ENCODE data around the gene INSR. TPM values are rescaled to one million over a fixed set of nuclear protein-coding genes. Genes with fewer than 3 reads are reported as not detected.

INSR gene
- total RNA-seq, 1 experiment from 2014 or later: 22.6 TPM

GRCh38 chr19:7120499-7120898, 173.7 kb downstream of the INSR start:
- no peaks in the 10 kb centered on the region for H3K9me3 ChIP-seq
- no peaks in the 10 kb centered on the region for H3K4me1 ChIP-seq
- no peak for DNase-seq
- peaks cover 1% of the 10 kb centered on the region for H3K36me3 ChIP-seq (ENCODE audit: control insufficient read depth, insufficient read depth, low read length)
- Mint-ChIP-seq H3K27me3 (ENCODE audit: insufficient read depth, unreplicated experiment) (no peaks in the 10 kb centered on the region), H3K9me3 (ENCODE audit: unreplicated experiment) (peaks cover 10% of the 10 kb centered on the region), H3K27ac (ENCODE audit: unreplicated experiment) (no peak overlapping the region), H3K4me3 (ENCODE audit: unreplicated experiment) (no peak overlapping the region), H3K4me1 (ENCODE audit: low read depth, unreplicated experiment) (no peaks in the 10 kb centered on the region), H3K36me3 (ENCODE audit: insufficient read depth, unreplicated experiment) (peaks cover 50% of the 10 kb centered on the region)
- no peaks in the 10 kb centered on the region for H3K27me3 ChIP-seq (replicated peaks; ENCODE audit: control insufficient read depth, insufficient read depth, low read length)
- POLR2A ChIA-PET: no interaction called here
- BruUV-seq (replicated peaks): no TSS peak
- CTCF ChIA-PET: no interaction called here
- no peak for TF ChIP-seq CTCF (IDR thresholded peaks at IDR 0.05; ENCODE audit: insufficient read depth in 1 of 2, low read depth in 1 of 2, low read length in 1 of 2, severe bottlenecking in 1 of 2, unreplicated experiment in 1 of 2)
- intact Hi-C loops (cut with micrococcal nuclease; ENCODE audit: unreplicated experiment): no loop called here
- no peak overlapping the region for H3K4me3 ChIP-seq (ENCODE audit: low read depth, low read length)

- H3K4me1 ChIP-seq: no peaks in the 10 kb centered on the region
- intact Hi-C loops (cut with micrococcal nuclease; ENCODE audit: unreplicated experiment): no loop called here
- Mint-ChIP-seq H3K36me3 (ENCODE audit: insufficient read depth, unreplicated experiment) (peaks cover 44% of the 10 kb centered on the region), H3K4me3 (ENCODE audit: unreplicated experiment) (no peak overlapping the region), H3K27ac (ENCODE audit: unreplicated experiment) (peak overlapping the region; percentile 3), H3K4me1 (ENCODE audit: low read depth, unreplicated experiment) (no peaks in the 10 kb centered on the region), H3K27me3 (ENCODE audit: insufficient read depth, unreplicated experiment) (no peaks in the 10 kb centered on the region), H3K9me3 (ENCODE audit: unreplicated experiment) (peaks cover 5% of the 10 kb centered on the region)
- H3K36me3 ChIP-seq (ENCODE audit: control insufficient read depth, insufficient read depth, low read length): peaks cover 1% of the 10 kb centered on the region
- no peak overlapping the region for H3K4me3 ChIP-seq (ENCODE audit: low read depth, low read length)
- POLR2A ChIA-PET: no interaction called here
- H3K9me3 ChIP-seq: no peaks in the 10 kb centered on the region
- TF ChIP-seq CTCF (IDR thresholded peaks at IDR 0.05; ENCODE audit: insufficient read depth in 1 of 2, low read depth in 1 of 2, low read length in 1 of 2, severe bottlenecking in 1 of 2, unreplicated experiment in 1 of 2): no peak
- no TSS peak for BruUV-seq (replicated peaks)
- DNase-seq: no peak
- H3K27me3 ChIP-seq (replicated peaks; ENCODE audit: control insufficient read depth, insufficient read depth, low read length): no peaks in the 10 kb centered on the region
- CTCF ChIA-PET: no interaction called here
Observed at GRCh38 chr19:7119582-7119981, 174.6 kb downstream of the INSR start.

- no peak overlapping the region for H3K27ac Mint-ChIP-seq (ENCODE audit: unreplicated experiment)
- TF ChIP-seq CTCF (IDR thresholded peaks at IDR 0.05; ENCODE audit: insufficient read depth in 1 of 2, low read depth in 1 of 2, low read length in 1 of 2, severe bottlenecking in 1 of 2, unreplicated experiment in 1 of 2): no peak
- DNase-seq: no peak
- no TSS peak for BruUV-seq (replicated peaks)
- no peaks in the 10 kb centered on the region for H3K9me3 ChIP-seq
- no peaks in the 10 kb centered on the region for H3K4me1 ChIP-seq
- peaks cover 1% of the 10 kb centered on the region for H3K36me3 ChIP-seq (ENCODE audit: control insufficient read depth, insufficient read depth, low read length)
- H3K4me3 ChIP-seq (ENCODE audit: low read depth, low read length): no peak overlapping the region
- intact Hi-C loops (cut with micrococcal nuclease; ENCODE audit: unreplicated experiment): no loop called here
- H3K27me3 Mint-ChIP-seq (ENCODE audit: insufficient read depth, unreplicated experiment): no peaks in the 10 kb centered on the region
- no peak overlapping the region for H3K4me3 Mint-ChIP-seq (ENCODE audit: unreplicated experiment)
- peaks cover 35% of the 10 kb centered on the region for H3K36me3 Mint-ChIP-seq (ENCODE audit: insufficient read depth, unreplicated experiment)
- ChIA-PET POLR2A (no interaction called here), CTCF (no interaction called here)
- no peaks in the 10 kb centered on the region for H3K27me3 ChIP-seq (replicated peaks; ENCODE audit: control insufficient read depth, insufficient read depth, low read length)
- no peaks in the 10 kb centered on the region for H3K4me1 Mint-ChIP-seq (ENCODE audit: low read depth, unreplicated experiment)
- no peaks in the 10 kb centered on the region for H3K9me3 Mint-ChIP-seq (ENCODE audit: unreplicated experiment)
Observed at GRCh38 chr19:7117248-7117647, 177.0 kb downstream of the INSR start.

All from Caco-2 (cell line).